Neural cell (in vitro differentiated cells): ENCODE measurements around the gene CADPS2.

Source experiments
- EP300 ChIP-seq: fragments of 450-650 bp; conservative IDR thresholded peaks from 2 replicates; pipeline ENCODE4 v1.6.1; 2014; ENCODE audit warnings: antibody characterized with exemption, mild to moderate bottlenecking, moderate library complexity; ENCODE audit not compliant: poor library complexity, severe bottlenecking
- EZH2 ChIP-seq: fragments of 200-600, 300-800 bp; shearing (Covaris generic), sonication (generic); IDR thresholded peaks from 2 replicates; pipeline ENCODE4 v1.6.1; 2014; ENCODE audit warnings: antibody characterized with exemption, low read length, borderline replicate concordance, mild to moderate bottlenecking; ENCODE audit not compliant: insufficient read depth, poor library complexity, severe bottlenecking
- MXI1 ChIP-seq: fragments of 450-650 bp; conservative IDR thresholded peaks from 2 replicates; pipeline ENCODE4 v1.6.1; 2014; ENCODE audit warnings: antibody characterized with exemption, mild to moderate bottlenecking; ENCODE audit not compliant: poor library complexity, severe bottlenecking
- POLR2AphosphoS5 ChIP-seq: IDR thresholded peaks from 2 replicates; pipeline ENCODE4 v1.6.1; 2012
- RAD21 ChIP-seq: fragments of 450-650 bp; conservative IDR thresholded peaks from 2 replicates; pipeline ENCODE4 v1.6.1; 2014; ENCODE audit warnings: antibody characterized with exemption, mild to moderate bottlenecking, moderate library complexity
- REST ChIP-seq: IDR thresholded peaks from 2 replicates; pipeline ENCODE4 v1.6.1; 2012; ENCODE audit warnings: borderline replicate concordance
- TAF1 ChIP-seq: IDR thresholded peaks from 2 replicates; pipeline ENCODE4 v1.6.1; 2012; ENCODE audit warnings: low read depth
- TF ChIP-seq, protein P1 (sequence below): fragments of 450-650 bp; IDR thresholded peaks from 2 replicates; pipeline ENCODE4 v1.5.1; 2014; ENCODE audit warnings: antibody characterized with exemption, mild to moderate bottlenecking, moderate library complexity; ENCODE audit not compliant: poor library complexity, severe bottlenecking

DNA sequence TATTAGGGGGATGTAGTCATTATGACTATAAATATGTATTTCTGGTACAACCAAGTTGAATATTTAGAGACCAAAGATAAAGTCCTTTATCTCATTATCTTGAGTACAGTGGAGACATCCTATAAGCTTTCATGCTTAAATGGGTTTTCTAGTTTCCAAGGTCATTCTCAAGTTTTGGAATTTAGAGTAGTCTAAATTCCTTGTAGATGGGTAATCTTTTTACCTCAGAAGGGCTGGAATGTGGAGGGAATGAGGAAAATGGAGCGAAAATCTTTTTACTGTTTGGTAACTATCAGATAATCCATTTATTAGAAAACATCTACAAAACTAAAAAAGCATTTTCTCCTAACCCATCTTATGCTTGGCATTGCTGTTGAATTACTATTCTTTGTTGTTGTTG is 368.7 kb downstream of the CADPS2 start:
- TF ChIP-seq TAF1 (no peak), MXI1 (no peak), POLR2AphosphoS5 (no peak), EZH2 (no peak), REST (no peak), EP300 (no peak), RAD21 (no peak)
- TF ChIP-seq, protein P1, sequence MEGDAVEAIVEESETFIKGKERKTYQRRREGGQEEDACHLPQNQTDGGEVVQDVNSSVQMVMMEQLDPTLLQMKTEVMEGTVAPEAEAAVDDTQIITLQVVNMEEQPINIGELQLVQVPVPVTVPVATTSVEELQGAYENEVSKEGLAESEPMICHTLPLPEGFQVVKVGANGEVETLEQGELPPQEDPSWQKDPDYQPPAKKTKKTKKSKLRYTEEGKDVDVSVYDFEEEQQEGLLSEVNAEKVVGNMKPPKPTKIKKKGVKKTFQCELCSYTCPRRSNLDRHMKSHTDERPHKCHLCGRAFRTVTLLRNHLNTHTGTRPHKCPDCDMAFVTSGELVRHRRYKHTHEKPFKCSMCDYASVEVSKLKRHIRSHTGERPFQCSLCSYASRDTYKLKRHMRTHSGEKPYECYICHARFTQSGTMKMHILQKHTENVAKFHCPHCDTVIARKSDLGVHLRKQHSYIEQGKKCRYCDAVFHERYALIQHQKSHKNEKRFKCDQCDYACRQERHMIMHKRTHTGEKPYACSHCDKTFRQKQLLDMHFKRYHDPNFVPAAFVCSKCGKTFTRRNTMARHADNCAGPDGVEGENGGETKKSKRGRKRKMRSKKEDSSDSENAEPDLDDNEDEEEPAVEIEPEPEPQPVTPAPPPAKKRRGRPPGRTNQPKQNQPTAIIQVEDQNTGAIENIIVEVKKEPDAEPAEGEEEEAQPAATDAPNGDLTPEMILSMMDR = no peak
